OCI-LY1 (cell line): Measurements from ENCODE around the gene YIPF3.

Source experiments
- EZH2 ChIP-seq: fragments of 200-600 bp; sonication (generic), shearing (Covaris generic); IDR thresholded peaks from 2 replicates; pipeline ENCODE4 v1.8.0; 2017; ENCODE audit warnings: borderline replicate concordance, mixed run types, mild to moderate bottlenecking, antibody characterized with exemption, low read length, moderate library complexity, mixed read lengths
- TF ChIP-seq, protein P1 (sequence below): fragments of 200-600 bp; sonication (generic), shearing (Covaris generic); IDR thresholded peaks from 2 replicates; pipeline ENCODE4 v1.5.1; 2017; ENCODE audit warnings: mild to moderate bottlenecking, antibody characterized with exemption, low read length, moderate library complexity, mixed read lengths

DNA sequence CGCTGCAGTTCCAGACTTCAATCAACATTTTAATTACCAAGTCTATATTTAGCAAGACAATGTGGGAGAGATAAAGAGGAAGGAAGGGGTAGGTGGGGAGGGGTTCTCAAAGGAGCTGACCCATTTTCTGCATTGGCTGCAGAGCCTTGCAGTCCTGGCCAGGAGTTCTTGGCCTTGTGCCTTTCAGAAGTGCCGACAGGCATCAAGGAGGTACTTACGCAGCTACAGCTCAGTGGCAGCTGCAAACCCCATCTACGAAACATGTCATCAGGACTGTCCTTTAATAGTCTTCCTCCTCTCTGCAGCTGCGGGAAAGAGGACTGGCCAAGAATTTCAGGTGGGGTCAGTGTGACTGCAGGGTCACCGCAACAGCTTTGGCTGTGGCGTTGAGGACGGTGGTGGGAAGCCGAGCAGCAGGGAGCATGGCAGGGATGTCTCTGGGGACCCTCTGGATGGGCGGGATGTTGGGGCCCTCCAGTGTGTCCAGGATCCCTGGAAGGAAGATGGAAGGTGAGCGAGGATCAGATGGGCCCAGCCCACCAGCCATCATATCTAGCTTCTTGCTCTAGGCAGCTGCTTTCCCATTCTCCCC is 4.8 kb downstream of the YIPF3 start:
- TF ChIP-seq, protein P1, sequence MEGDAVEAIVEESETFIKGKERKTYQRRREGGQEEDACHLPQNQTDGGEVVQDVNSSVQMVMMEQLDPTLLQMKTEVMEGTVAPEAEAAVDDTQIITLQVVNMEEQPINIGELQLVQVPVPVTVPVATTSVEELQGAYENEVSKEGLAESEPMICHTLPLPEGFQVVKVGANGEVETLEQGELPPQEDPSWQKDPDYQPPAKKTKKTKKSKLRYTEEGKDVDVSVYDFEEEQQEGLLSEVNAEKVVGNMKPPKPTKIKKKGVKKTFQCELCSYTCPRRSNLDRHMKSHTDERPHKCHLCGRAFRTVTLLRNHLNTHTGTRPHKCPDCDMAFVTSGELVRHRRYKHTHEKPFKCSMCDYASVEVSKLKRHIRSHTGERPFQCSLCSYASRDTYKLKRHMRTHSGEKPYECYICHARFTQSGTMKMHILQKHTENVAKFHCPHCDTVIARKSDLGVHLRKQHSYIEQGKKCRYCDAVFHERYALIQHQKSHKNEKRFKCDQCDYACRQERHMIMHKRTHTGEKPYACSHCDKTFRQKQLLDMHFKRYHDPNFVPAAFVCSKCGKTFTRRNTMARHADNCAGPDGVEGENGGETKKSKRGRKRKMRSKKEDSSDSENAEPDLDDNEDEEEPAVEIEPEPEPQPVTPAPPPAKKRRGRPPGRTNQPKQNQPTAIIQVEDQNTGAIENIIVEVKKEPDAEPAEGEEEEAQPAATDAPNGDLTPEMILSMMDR, result no peak
- TF ChIP-seq EZH2, result no peak
